Stimulated activated CD8-positive, alpha-beta memory T cell treated with anti-CD3 and anti-CD28 coated beads, Interleukin-4, amount 100 ng/mL, for 1 hour (primary cell): Measurements from ENCODE around the gene SYT2.
"Not testable (repeated sequence)": the region's sequence is repeated elsewhere in the genome, so short reads cannot be mapped to it uniquely, and the experiment has no call there.

ENCODE experiments used
- DNase-seq, 2 donors: peaks; one replicate each; pipeline ENCODE4 v3.0.0-alpha.2; 2020; ENCODE audit warnings: low read depth in 2 of 2, low spot score in 1 of 2

The SYT2 gene

GRCh38 chr1:202593845-202594244 lies 116.4 kb downstream of the SYT2 start:
- DNase-seq = no peak

DNA sequence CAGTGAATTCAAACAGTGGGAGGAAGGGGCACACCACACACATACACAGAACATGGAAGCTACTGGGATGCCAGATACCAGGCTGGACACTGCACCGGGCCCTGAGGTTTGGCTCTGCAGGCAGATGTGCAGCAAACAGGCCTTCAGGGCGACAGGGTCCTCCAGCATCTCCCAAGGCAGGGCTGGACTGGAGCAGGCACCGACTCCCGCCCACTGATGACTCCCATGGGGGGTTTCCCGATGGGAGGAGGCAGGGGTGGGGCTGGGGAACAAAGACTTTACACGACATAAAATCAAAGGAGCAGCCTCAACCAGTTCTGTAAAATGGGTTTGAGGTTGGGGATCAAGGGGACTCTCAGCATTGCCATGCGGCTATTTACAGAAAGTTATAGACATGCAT lies 118.1 kb downstream of the SYT2 start:
- DNase-seq = no peak

DNA sequence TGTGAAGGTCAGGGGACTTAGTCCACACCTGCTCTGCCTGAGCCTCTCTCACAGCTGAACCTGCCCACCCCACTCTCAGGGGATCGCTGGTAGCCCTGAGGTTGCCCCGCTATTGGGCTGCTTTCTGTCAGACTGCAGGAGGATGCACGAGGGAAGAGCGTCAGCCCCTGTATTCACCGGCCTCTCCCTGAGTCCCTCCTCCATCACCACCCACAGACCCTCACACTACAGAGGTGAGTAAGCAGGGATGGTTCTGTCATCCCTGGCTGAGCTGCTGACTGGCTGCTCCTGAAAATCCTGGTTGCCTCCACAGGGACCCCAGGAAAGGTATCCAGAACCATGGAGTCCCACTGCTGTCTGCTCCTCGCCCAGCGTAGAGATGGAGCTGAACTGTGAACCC lies 118.7 kb downstream of the SYT2 start:
- no peak for DNase-seq

DNA sequence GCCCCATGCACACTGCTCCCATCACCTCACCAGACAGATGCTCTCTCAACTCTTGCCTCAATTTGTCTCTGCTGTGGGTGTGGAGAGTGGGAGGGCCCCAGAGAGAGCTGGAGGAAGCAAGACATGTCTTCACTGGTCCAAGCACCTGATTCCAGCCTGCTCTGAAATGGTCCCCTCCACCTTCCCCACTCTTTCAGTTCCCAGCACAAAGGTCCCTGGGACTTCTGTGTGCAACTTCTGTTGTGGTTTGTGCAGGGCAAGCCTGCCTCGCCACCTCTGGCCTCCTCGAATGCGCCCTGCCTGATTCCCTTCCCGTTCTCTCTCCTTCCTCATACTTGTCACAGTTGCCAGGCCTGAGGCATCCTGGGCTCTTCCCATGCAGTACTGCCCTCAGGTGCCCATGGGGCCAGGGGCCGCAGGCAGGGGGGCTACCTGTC lies 119.3 kb downstream of the SYT2 start:
- no peak for DNase-seq

GRCh38 chr1:202590126-202590525 lies 120.1 kb downstream of the SYT2 start:
- no peak for DNase-seq

DNA sequence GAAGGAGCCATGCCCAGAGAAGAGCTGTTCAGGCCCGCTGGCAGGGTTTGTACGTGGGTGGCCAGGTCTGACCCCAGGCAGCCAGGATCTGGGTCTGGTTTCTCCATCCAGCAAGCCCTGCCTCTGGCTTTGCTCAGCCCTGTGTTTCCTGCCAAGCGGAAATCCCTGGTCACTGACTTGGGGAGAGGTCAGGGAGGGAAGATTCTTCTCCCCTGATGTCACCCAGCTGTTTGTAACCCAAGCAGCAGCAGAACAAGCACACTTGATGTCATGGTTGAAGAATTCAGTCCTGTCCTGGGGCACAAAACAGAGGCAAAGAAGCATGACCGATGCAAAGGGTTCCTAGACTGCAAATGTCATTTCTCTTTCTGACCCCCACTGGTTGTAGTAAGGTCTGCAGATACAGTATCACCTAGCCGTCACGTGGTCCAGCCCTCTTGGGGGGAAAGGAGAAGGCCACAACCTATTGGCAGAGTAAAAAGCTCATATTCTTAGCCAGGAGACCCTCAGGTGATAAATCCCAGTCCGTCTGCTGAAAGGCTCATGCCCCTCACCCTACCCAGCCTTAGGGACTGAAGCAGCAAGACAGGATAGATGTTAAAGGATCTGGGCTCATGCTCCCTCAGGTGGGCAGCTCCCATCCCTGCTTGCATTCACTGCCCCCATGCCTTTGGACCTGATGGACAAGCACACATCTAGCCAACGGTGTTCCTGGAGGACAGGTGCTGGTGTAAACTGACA lies 120.9 kb downstream of the SYT2 start:
- DNase-seq = no peak

GRCh38 chr1:202588503-202589189 lies 121.6 kb downstream of the SYT2 start:
- no peak for DNase-seq

- no peak for DNase-seq
These were observed 122.3 kb downstream of the SYT2 start for GRCh38 chr1:202587859-202588485.

DNA sequence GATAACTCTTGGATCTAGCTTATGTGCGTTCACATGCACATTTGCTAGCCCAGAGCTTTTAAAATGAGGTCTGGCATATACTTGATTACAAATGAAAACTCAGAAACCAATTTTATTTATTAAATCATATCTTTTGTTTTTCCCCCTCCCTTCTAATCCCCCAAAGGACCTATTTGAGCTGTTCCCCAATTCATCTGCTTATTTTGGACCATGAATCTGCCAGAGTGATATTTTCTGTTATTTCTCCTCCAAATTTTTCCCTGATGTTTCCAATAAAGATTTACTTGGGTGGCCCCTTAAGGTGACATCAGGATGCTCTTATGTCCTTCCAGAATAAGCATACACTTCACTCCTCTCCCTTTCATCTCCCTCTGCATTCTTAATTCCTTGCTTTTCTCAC lies 123.4 kb downstream of the SYT2 start:
- DNase-seq = no peak

DNA sequence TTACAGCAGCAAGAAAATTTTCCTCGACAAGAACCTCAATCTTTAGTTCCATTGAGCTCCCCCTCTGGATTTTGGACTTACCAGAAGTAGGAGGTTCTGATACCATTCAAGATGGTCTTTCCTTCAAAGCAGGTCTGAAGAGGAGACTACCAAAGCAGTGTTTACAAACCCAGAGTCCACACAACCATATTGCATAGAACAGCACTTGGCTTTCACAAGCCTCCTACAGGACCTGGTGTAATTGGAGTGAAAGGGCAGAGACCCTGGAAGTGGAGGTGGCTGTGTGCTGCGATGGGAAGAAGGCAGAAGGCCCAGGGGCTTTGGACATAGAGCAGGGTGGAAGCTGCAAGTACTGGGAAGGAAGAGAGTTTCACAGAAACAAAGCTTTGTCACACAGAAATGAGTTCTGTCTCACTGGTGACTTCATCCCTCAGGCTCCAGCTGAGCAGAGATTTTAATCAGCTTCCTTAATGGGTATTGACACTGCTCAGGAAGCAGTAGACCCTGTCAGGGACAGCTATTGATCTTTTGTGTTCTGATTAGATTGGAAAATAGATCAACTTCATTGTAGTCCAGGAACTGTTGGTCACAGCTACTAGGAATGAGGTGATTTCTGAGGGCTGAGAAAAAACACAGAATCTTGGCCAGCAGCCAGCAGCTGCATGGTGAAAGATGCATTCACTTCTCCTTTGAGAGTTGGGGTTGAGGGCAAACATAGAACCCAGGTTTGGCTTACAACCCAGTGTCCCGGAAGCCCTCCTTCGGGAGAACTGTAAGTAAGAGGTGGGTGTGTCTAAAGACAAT lies 124.0 kb downstream of the SYT2 start:
- DNase-seq = no peak

- DNase-seq = no peak
These were observed 124.7 kb downstream of the SYT2 start for GRCh38 chr1:202585590-202585933.

DNA sequence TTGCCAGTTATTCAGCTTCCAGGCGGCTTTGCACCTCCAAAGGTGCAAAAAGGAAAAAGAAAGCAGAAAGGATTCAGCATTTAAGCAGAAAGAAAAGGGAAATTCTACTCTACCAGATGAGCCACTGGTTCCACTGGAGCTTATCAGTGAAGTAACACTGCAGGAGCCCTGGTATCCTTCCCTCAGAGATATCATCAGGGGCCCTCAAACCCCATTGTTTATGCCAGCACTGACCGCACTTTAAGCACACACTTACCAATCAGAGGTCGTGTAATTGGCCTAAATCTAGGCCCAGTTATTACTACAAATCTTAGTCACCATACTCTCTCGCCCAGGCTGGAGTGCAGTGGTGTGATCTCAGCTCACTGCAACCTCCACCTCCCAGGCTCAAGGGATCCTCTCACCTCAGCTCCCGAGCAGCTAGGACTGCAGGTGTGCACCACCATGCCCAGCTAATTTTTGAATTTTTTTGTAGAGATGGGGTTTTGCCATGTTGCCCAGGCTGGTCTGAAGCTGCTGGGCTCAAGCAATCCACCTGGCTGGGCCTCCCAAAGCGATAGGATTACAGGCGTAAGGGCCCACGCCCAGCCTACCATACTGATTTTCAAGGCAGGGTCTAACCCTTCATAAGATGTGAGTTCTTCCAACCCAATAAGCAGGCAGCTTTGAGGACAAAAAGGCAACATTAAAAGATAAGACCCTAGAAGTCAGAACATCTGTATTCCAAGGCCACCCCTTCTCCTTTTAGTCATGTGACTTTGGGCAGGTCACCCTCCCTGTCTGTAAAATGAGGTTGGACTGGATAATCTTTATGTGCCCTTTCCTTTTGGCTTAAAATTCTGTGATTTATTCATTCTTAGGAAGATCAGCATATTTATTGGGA lies 125.3 kb downstream of the SYT2 start:
- no peak for DNase-seq

DNA sequence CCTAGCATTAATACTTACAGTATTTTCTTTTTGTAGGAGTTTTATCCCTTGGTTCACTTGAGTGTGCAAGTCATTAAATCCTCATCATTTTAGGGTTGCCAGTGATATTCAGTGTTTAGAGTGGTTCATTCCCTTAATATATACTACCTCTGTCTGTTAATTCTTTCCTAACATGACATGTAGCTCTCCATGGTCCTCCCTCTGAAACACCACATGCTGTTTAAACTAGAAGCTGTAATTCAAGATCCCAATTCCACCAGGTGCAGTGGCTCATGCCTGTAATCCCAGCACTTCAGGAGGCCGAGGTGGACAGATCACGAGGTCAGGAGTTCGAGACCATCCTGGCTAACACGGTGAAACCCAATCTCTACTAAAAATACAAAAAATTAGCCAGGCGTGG lies 127.9 kb downstream of the SYT2 start:
- not testable (repeated sequence) for DNase-seq

DNA sequence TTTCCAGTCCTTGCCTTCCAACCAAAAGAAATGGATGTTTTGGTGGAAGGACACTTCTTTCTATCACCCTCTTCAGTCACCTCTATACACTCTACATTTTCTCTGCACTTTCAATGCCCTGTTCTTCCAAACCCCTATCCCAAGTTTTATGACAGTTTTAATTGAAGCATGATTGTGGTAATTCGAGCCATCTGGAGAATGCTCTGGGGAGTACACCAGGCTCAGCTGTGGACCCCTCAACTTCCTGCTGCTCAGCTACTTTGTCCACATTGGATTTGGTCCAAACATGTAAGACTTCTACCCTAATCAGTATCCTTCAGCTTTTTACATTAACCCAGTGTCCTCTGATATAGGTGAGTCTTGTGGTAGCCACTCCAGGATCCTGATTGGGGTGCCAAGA lies 129.6 kb downstream of the SYT2 start:
- DNase-seq = no peak

DNA sequence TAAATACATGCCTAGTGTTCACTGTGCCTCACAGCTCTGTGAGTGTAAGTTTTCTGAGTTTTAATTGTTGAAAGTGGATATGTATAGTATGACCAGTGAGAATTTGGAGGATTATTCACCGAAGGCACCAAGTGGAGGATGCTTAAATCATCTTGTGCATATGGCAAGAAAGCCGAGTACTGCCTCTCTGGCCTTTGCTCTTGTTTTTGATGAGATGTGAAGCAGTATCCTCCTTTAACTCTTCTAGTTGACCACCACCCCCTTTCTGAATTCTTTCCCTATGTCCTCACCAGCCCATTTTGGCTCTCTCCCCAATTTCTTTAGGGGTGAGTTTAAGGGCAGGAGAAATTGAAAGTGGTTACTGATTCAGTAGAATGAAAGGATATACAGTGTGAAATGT lies 130.4 kb downstream of the SYT2 start:
- no peak for DNase-seq

- no peak for DNase-seq
These were observed 131.7 kb downstream of the SYT2 start for GRCh38 chr1:202578565-202578964.

DNA sequence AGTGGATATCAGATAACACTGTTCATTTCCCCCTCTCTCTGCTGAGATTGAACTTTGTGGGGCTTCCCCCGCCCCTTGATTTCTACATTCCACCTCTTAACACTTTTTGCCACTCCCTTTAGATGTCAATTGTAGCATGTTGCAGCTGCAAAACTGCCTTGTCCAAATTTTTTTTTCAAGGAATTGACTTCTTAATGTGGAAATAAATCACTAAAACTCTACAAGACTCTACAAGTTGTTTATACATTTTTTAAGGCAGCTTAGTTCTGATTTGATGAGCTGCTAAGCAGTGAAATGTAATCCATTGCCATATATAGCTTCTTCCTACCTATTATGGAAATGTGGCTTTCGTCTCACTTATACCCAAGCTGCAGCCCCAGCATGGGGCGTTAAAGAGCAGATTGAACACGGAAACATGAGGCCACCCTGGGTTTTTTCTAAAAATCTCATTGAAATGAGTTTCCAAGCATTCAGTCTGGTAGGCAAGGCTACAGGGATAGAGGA lies 132.2 kb downstream of the SYT2 start:
- DNase-seq = no peak

GRCh38 chr1:202577381-202577780 lies 132.9 kb downstream of the SYT2 start:
- no peak for DNase-seq

DNA sequence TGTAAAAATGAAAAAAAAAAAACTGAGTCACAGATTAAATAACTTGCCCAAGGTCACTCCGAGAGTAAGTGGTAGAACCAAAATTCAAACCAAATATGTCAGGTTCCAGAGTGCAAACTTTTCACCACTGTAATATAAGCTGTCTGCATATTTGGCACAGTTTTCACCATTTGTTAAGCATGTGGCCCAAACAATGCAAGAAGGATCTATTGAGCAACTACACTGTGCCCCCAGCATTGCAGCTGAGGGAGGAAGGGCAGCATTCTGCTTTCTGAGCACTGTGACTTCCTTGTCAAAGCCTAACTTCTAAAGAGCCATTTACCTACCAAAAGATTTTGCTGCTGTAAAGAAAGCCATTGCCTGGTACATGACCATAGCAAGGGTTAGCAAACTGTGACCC lies 133.4 kb downstream of the SYT2 start:
- no peak for DNase-seq

DNA sequence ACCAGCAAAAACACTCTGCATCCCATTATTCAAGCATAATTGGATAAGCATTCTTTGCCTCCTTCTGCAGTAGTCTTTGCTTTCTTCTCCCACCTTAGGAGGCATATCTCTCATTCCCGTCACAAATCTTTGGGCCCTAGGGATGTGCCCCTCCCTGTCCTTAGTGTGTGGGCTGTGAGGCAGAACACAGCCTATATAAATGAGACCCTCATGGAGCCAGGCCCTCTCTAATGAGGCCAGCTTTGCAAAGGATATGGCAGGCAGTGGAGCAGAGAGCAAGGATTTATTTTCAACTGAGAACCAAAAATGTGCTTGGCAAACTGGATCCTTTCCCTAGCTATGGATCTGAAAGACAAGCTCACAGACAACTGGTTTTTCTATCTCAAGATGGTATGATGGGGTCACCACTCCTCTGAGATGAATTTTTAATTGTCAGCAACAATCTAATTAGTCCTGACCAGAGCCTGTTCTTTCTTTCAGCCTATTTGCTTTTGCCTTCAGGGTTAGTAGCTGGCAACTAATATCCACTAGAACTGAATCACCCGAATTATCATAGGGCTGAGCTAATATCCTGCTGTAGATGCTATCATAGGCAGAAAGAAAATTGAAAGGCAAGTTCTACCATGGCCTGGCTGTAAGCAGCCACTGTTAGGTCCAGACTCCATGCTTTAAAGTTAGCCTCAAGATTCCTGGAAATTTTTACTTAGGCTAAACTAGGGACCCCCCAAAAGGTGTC lies 134.2 kb downstream of the SYT2 start:
- no peak for DNase-seq
